Astrocyte (in vitro differentiated cells and primary cell): ENCODE results near the gene LMO1.

Source experiments
- CTCF ChIP-seq: IDR thresholded peaks from 2 replicates; pipeline ENCODE4 v1.5.1; 2011; ENCODE audit warnings: low read depth, mild to moderate bottlenecking, inconsistent platforms, low read length, moderate library complexity; ENCODE audit not compliant: insufficient read depth
- EZH2 ChIP-seq: IDR thresholded peaks from 2 replicates; pipeline ENCODE4 v1.6.1; 2012; ENCODE audit warnings: mild to moderate bottlenecking, low read length, inconsistent platforms; ENCODE audit not compliant: insufficient read depth

GRCh38 chr11:8229299-8230177 is 34.1 kb downstream of the LMO1 start:
- no peak for TF ChIP-seq CTCF
- no peak for TF ChIP-seq EZH2
